CD14-positive monocyte (primary cell): ENCODE results near the gene UGT2A3. TPM values are rescaled to one million over a fixed set of nuclear protein-coding genes. Genes with fewer than 3 reads are reported as not detected.
A peak's percentile ranks its signal among the peaks of the same experiment; 100 is the strongest.

ENCODE experiments used
- DNase-seq, 3 donors: peaks; one replicate each; pipeline ENCODE4 v3.0.0-alpha.2; 2011 to 2022
- H2AFZ ChIP-seq: 2 replicates; pipeline ENCODE4 v1.6.0; 2012; ENCODE audit warnings: mild to moderate bottlenecking, low read depth, low read length, inconsistent platforms; ENCODE audit not compliant: insufficient read depth, poor library complexity, severe bottlenecking
- H3K27ac ChIP-seq, 2 donors: 1 replicate in 1 of 2; 2 replicates in 1 of 2; pipeline ENCODE4 v1.5.1; 2012 to 2013; ENCODE audit warnings: low read length in 2 of 2, control low read depth in 1 of 2, inconsistent platforms in 1 of 2, low read depth in 1 of 2, mild to moderate bottlenecking in 1 of 2
- H3K27me3 ChIP-seq, 2 donors: one replicate each; pipeline versions ENCODE4 v1.6.0 to v1.6.1; 2011 to 2013; ENCODE audit warnings: low read length in 2 of 2; ENCODE audit not compliant: control insufficient read depth in 2 of 2, insufficient read depth in 2 of 2
- H3K36me3 ChIP-seq, 2 donors: replicated peaks in 1 of 2; 1 replicate in 1 of 2; 2 replicates in 1 of 2; pipeline versions ENCODE4 v1.5.1 to v1.6.1; 2012 to 2013; ENCODE audit warnings: low read length in 2 of 2, control low read depth in 1 of 2, inconsistent platforms in 1 of 2, mild to moderate bottlenecking in 1 of 2; ENCODE audit not compliant: insufficient read depth in 2 of 2, control insufficient read depth in 1 of 2
- H3K4me1 ChIP-seq, 2 donors: 1 replicate in 1 of 2; 2 replicates in 1 of 2; pipeline versions ENCODE4 v1.5.1 to v1.6.1; 2012 to 2013; ENCODE audit warnings: low read length in 2 of 2, control low read depth in 1 of 2, inconsistent platforms in 1 of 2, mild to moderate bottlenecking in 1 of 2, moderate library complexity in 1 of 2; ENCODE audit not compliant: insufficient read depth in 2 of 2, control insufficient read depth in 1 of 2
- H3K4me2 ChIP-seq: replicated peaks from 2 replicates; pipeline ENCODE3; 2012; ENCODE audit warnings: low read length, moderate library complexity, mild to moderate bottlenecking; ENCODE audit not compliant: poor library complexity, severe bottlenecking; ENCODE audit errors: extremely low read depth
- H3K4me3 ChIP-seq, 3 experiments: fragments of 200-600 bp in 1 of 3; sonication (generic) in 1 of 3; replicated peaks in 1 of 3; 1 replicate in 2 of 3; 2 replicates in 1 of 3; pipeline ENCODE4 v1.5.1; 2011 to 2013; ENCODE audit warnings: low read length in 3 of 3, mild to moderate bottlenecking in 3 of 3, control low read depth in 2 of 3, low read depth in 2 of 3, inconsistent platforms in 1 of 3, moderate library complexity in 1 of 3
- H3K79me2 ChIP-seq: 2 replicates; pipeline ENCODE4 v1.6.0; 2012; ENCODE audit warnings: mild to moderate bottlenecking, control low read depth, inconsistent platforms, low read length, moderate library complexity; ENCODE audit not compliant: insufficient read depth
- H3K9ac ChIP-seq: 2 replicates; pipeline ENCODE4 v1.6.0; 2017; ENCODE audit warnings: low read length, mild to moderate bottlenecking; ENCODE audit not compliant: insufficient read depth, poor library complexity, severe bottlenecking
- H3K9me3 ChIP-seq, 2 donors: replicated peaks in 1 of 2; 1 replicate in 1 of 2; 2 replicates in 1 of 2; pipeline versions ENCODE4 v1.5.1 to v1.6.1; 2012 to 2013; ENCODE audit warnings: low read length in 2 of 2, control low read depth in 1 of 2; ENCODE audit not compliant: control insufficient read depth in 1 of 2, insufficient read depth in 1 of 2
- H4K20me1 ChIP-seq: 2 replicates; pipeline ENCODE4 v1.6.0; 2012; ENCODE audit warnings: mild to moderate bottlenecking, low read length, control low read depth, moderate library complexity; ENCODE audit not compliant: insufficient read depth
- H3K27ac Mint-ChIP-seq, 7 donors: one replicate each; pipeline ENCODE4 v1.8.0; 2020; ENCODE audit warnings: mild to moderate bottlenecking in 7 of 7, mixed read lengths in 7 of 7, moderate library complexity in 6 of 7, inconsistent platforms in 2 of 7
- H3K27me3 Mint-ChIP-seq, 3 donors: one replicate each; pipeline ENCODE4 v1.8.0; 2021 to 2022; ENCODE audit warnings: low read depth in 3 of 3, mild to moderate bottlenecking in 3 of 3, mixed read lengths in 3 of 3, moderate library complexity in 3 of 3, inconsistent platforms in 1 of 3
- H3K36me3 Mint-ChIP-seq, 2 donors: one replicate each; pipeline ENCODE4 v1.8.0; 2020; ENCODE audit warnings: mixed read lengths in 2 of 2, inconsistent platforms in 1 of 2, mild to moderate bottlenecking in 1 of 2
- H3K4me1 Mint-ChIP-seq: one replicate; pipeline ENCODE4 v1.8.0; 2020; ENCODE audit warnings: mild to moderate bottlenecking, mixed read lengths
- H3K4me3 Mint-ChIP-seq, 2 donors: one replicate each; pipeline ENCODE4 v1.8.0; 2020; ENCODE audit warnings: mild to moderate bottlenecking in 2 of 2, mixed read lengths in 2 of 2, moderate library complexity in 1 of 2
- H3K9me3 Mint-ChIP-seq, 7 donors: one replicate each; pipeline ENCODE4 v1.8.0; 2020 to 2022; ENCODE audit warnings: mixed read lengths in 7 of 7, mild to moderate bottlenecking in 6 of 7, moderate library complexity in 6 of 7, inconsistent platforms in 2 of 7
- WGBS: methylation state at CpG from one replicate; pipeline ENCODE4 v1.1.5; 2013; ENCODE audit warnings: missing lambda C conversion rate; ENCODE audit not compliant: insufficient coverage; 5-methylcytosine and 5-hydroxymethylcytosine counted together
- intact Hi-C, 2 donors: fragments of 100-400 bp; cut with micrococcal nuclease; formaldehyde crosslinking; loops; one replicate each; pipeline versions ENCODE4 v1.15.0 to v1.15.1; 2023
- polyA plus RNA-seq, 3 donors: library from polyadenylated mRNA; depleted of rRNA in 1 of 3; unstranded in 2 of 3; stranded (reverse) in 1 of 3; fragments of 300-500 nt in 2 of 3; fragments of >200 nt in 1 of 3; fragmentation: Illumina TruSeq in 2 of 3; gene quantifications; 1 replicate in 2 of 3; 2 replicates in 1 of 3; pipeline ENCODE4 v1.2.3, GENCODE V29; 2012 to 2021
- TF ChIP-seq, protein P1 (sequence below): fragments of 200-600 bp; IDR thresholded peaks from one replicate; pipeline ENCODE4 v1.8.0; 2022; ENCODE audit warnings: antibody characterized with exemption, mild to moderate bottlenecking

Gene UGT2A3
- polyA plus RNA-seq, 3 donors: not detected

DNA sequence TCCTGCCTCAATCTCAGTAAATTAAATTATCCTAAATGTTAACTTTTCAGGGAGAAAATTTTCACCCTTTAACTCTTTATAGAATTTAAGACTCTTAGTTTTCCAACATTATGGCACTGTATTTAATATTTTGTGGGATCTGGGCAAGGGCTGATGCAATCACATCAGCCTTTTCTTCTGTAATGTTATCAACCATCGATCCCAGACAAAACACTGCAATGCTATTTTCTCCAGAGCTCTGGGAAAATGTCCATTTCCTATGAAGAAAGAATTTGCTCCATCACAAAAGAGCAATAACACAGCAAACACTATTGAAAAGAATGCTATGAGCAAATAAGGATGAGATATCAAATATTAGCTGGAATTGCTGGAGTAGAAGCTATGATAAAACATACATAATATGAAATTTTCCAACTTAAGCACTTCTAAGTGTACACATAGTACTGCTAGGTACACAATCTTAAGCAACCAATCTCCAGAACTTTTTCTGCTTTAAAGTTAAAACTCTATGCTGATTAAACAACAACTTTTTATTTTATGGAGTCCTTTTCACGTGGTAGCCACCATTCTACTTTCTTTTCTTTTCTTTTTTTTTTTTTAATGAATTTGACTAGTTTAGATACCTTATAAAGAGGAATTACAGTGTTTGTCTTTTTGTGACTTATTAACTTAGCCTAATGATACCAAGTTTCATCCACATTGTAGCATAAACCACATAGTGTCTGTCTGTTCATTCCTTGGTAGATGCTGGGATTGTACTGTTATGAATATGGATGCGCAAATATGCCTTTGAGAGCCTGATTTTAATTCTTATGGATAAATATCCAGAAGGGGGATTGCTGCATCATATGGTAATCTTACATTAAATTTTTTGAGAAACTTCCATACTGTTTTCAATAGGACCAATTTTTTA, 43.6 kb downstream of the UGT2A3 start:
- intact Hi-C loops: no loop called here
- H3K27me3 ChIP-seq: no peaks in the 10 kb centered on the region
- H3K27ac ChIP-seq: no peak overlapping the region
- Mint-ChIP-seq H3K27me3 (peaks cover 0 to 5% (median 0%) of the 10 kb centered on the region in 3 donors), H3K27ac (no peak overlapping the region), H3K4me3 (no peak overlapping the region), H3K36me3 (no peaks in the 10 kb centered on the region), H3K4me1 (no peaks in the 10 kb centered on the region), H3K9me3 (peaks cover 0 to 6% (median 0%) of the 10 kb centered on the region in 7 donors)
- H3K9me3 ChIP-seq: no peaks in the 10 kb centered on the region
- no peaks in the 10 kb centered on the region for H3K36me3 ChIP-seq
- H3K4me1 ChIP-seq: no peaks in the 10 kb centered on the region
- no peaks in the 10 kb centered on the region for H3K79me2 ChIP-seq
- H2AFZ ChIP-seq: no peak overlapping the region
- WGBS: no CpG with 5 or more reads among the region's 3 CpGs
- H3K4me3 ChIP-seq: no peak overlapping the region
- no peak overlapping the region for H3K9ac ChIP-seq
- no peak for DNase-seq
- no peaks in the 10 kb centered on the region for H4K20me1 ChIP-seq
- TF ChIP-seq, protein P1, sequence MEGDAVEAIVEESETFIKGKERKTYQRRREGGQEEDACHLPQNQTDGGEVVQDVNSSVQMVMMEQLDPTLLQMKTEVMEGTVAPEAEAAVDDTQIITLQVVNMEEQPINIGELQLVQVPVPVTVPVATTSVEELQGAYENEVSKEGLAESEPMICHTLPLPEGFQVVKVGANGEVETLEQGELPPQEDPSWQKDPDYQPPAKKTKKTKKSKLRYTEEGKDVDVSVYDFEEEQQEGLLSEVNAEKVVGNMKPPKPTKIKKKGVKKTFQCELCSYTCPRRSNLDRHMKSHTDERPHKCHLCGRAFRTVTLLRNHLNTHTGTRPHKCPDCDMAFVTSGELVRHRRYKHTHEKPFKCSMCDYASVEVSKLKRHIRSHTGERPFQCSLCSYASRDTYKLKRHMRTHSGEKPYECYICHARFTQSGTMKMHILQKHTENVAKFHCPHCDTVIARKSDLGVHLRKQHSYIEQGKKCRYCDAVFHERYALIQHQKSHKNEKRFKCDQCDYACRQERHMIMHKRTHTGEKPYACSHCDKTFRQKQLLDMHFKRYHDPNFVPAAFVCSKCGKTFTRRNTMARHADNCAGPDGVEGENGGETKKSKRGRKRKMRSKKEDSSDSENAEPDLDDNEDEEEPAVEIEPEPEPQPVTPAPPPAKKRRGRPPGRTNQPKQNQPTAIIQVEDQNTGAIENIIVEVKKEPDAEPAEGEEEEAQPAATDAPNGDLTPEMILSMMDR: no peak
- no peak overlapping the region for H3K4me2 ChIP-seq

DNA sequence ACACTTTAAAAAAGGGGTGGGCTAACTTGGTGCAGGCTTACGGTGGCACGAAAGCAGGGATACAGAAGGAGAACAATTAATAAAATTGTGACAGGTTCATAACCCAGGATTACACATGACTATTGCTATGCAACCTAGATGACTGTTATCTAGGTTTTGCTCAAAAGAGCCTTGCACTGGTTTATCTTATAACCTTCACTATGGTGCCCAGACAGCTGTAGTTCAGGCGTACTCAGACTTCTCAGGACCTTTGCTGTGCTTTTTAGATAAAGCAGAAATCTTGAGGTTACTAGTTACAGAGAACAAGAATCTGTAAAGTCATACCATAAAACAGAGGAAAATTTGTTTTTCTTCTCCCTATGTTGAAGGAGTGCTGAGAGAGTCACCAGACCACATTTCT, 44.4 kb downstream of the UGT2A3 start:
- H3K9me3 ChIP-seq: no peaks in the 10 kb centered on the region
- H3K4me3 Mint-ChIP-seq: no peak overlapping the region
- WGBS: no CpG with 5 or more reads among the region's 3 CpGs
- no peak overlapping the region for H3K27ac ChIP-seq
- H3K36me3 ChIP-seq: no peaks in the 10 kb centered on the region
- no peak overlapping the region for H3K4me2 ChIP-seq
- no peak for DNase-seq
- H3K4me1 ChIP-seq: no peaks in the 10 kb centered on the region
- H2AFZ ChIP-seq: no peak overlapping the region
- H4K20me1 ChIP-seq: no peaks in the 10 kb centered on the region
- H3K9me3 Mint-ChIP-seq: peaks cover 0 to 6% (median 0%) of the 10 kb centered on the region in 7 donors
- H3K4me1 Mint-ChIP-seq: no peaks in the 10 kb centered on the region
- no peaks in the 10 kb centered on the region for H3K36me3 Mint-ChIP-seq
- H3K27me3 Mint-ChIP-seq: peaks cover 0 to 5% (median 0%) of the 10 kb centered on the region in 3 donors
- no peaks in the 10 kb centered on the region for H3K79me2 ChIP-seq
- intact Hi-C loops: no loop called here
- no peak overlapping the region for H3K9ac ChIP-seq
- H3K4me3 ChIP-seq: no peak overlapping the region
- peak overlapping the region in 1 of 7 donors; percentile 36 for H3K27ac Mint-ChIP-seq
- H3K27me3 ChIP-seq: no peaks in the 10 kb centered on the region
- TF ChIP-seq, protein P1: no peak
